GM21576 (cell line): ENCODE data around the gene ARHGEF1.
"Not testable (repeated sequence)": the region's sequence is repeated elsewhere in the genome, so short reads cannot be mapped to it uniquely, and the experiment has no call there.

ENCODE experiments used
- ATAC-seq: cut with Tn5 transposase; IDR thresholded peaks from one replicate; pipeline ENCODE4 v1.9.1; 2021; ENCODE audit warnings: mild to moderate bottlenecking, moderate library complexity; ENCODE audit not compliant: unreplicated experiment

The ARHGEF1 gene

GRCh38 chr19:41929536-41930071 lies 46.6 kb downstream of the ARHGEF1 start:
- ATAC-seq, result no peak

DNA sequence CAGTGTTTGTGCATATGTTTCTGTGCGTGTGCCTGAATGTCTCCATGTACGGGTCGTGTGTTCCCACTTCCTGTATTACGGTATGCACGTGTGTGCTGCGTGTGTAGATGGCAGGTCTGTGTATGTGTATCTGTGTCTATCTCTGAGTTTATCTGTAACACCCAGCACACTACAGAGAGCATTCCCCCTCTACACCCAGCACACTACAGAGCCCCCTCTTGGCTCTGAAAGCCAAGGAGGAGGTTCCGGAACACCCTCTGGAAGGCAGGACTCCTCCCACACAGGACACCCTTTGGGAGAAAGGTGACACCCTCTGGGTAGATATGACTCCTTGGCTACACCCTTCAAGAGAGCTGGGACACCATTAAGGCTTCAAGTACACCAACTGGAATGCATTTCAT lies 47.3 kb downstream of the ARHGEF1 start:
- ATAC-seq, result no peak

GRCh38 chr19:41930926-41931592 lies 48.1 kb downstream of the ARHGEF1 start:
- no peak for ATAC-seq

DNA sequence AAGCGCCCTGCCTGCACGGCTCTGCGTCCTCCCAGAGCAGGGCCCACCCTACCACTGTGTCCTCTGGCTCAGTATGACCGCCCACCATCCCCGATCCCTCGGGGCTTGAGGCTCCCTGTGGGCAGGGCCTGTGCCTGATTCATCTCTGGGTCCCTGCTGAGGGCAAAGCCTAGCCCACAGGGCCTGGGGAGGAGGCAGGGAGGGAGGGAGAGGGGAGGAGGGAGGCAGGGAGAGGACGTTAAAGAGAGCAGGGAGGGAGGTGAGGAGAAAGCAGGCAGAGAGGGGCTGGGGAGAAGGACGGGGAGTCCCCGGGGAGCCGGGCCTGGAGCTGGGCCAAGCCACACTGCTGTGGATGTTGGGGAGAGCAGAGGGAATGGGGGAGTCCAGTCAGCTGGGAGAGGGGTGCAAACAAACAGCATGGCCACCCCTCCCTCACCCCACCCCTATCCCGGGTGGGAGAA lies 49.3 kb downstream of the ARHGEF1 start:
- ATAC-seq, result no peak

DNA sequence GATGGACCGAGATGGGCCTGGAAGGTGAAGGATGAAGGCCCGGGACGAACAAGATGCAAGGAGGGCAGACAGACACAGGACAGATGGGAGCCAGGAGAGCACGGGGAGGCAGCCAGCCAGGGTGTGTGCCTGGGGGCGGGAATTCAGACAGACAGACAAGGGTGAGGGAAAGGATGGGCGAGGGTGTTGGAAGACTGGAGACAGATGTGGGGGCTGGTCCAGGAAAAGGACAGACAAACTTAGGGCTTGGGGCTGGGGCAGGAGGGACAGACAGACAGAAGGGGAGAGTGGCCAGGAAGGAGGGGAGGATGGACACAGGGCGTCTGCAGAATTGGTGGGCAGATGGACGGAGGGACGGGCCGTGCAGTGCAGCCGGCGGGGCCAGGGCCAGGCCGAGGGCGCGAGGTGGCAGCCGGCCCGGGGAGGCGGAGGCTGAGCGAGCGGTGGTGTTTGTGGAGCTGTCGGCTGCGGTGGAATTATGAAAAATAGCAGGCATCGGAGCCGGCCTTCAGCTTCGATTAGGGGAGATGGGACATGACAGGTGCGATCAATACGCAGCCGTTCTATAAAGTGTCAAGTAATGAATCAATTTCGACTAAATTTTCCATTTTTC lies 49.8 kb downstream of the ARHGEF1 start:
- ATAC-seq, result no peak

DNA sequence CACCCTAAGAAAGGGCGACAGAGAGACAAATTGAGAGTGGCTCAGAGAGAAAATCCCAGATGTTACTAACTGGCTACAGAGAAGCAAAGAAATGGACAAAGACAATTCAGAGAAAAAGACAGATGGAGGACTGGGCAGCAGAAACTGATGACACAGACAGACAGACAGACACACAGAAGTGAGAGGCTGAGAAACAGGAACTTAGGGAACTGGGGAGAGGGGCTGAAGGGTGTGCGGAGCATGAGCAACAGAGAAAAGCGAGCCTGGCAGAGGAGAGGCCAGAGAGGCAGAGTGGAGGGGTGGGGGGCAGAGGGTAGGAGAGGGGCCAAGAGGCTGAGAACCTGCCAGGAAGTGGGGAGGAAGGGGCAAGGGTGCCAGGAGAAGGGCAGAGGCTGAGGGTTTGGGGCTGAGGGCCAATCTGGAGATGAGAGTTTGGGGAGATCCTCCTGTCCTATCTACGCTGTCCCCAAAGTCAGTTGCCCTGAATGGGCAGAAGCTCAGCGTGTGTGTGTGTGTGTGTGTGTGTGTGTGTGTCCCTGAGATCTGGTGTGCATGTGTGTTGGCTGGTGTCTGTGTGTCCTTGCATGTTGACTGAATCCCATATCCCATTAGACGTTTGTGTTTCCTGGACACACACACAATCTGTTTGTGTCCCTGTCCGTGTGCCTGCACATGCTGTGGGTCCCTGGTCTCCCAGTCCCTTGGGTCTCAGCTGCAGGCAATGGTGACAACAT lies 50.9 kb downstream of the ARHGEF1 start:
- ATAC-seq, result no peak

DNA sequence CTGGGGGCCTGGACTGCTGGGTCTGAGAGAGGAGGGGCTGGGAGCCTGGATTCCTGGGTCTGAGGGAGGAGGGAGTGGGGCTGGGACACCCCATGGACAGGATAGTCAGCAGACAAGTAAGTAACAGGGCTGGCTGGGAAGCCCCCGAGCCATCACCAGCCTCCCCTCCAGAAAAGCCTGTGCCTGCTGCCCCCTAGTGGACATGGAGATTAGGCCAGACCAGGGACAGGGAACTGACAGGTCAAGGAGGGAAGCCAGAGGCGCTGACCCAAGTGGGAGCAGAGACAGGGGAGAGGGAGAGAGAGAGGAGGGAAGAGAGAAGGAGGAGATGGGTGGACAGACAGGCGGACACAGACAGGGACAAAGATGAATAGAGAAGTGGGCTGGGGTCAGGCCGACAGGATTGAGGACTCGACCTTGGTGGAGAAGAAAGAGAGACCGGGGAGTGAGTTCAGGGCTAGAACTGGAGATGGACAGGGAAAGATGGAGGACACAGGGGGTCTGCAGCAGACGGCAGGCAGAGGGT lies 51.9 kb downstream of the ARHGEF1 start:
- no peak for ATAC-seq

GRCh38 chr19:41935760-41936415 lies 52.9 kb downstream of the ARHGEF1 start:
- no peak for ATAC-seq

DNA sequence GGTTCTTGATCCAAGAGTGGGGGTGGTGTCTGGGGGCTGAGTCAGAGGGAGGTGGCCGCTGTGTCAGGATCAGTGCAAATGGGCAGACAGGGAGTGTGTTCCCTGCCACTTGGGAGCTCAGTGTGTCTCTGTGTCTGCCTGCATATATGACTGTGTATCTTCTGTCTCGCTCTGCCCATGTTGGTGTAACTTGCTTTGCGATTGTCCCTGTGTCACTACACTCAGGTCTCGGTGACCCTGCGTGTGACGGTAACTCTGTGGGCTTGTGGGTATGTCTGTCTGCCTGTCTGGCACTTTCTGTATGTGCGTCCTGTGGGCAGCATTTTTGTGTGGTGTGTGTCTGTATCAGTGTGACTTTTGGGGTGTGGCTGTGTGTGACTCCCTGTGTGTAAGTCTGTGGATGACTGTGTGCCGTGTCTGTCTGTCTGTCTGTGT lies 53.4 kb downstream of the ARHGEF1 start:
- ATAC-seq, result no peak

- no peak for ATAC-seq
These were observed 54.0 kb downstream of the ARHGEF1 start for GRCh38 chr19:41936961-41937360.

- ATAC-seq, result no peak
These were observed 54.8 kb downstream of the ARHGEF1 start for GRCh38 chr19:41937525-41938468.

DNA sequence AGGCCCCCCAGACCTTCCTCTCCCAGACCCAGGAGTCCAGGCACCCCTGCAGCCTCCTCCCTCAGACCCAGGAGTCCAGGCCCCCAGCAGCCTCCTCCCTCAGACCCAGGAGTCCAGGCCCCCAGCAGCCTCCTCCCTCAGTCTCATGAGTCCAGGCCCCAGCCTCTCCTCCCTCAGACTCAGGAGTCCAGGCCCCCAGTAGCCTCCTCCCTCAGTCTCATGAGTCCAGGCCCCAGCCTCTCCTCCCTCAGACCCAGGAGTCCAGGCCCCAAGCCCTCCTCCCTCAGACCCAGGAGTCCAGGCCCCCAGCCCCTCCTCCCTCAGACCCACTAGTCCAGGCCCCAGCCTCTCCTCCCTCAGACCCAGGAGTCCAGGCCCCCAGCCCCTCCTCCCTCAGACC lies 56.2 kb downstream of the ARHGEF1 start:
- not testable (repeated sequence) for ATAC-seq

- no peak for ATAC-seq
These were observed 57.1 kb downstream of the ARHGEF1 start for GRCh38 chr19:41939861-41940730.

- no peak for ATAC-seq
These were observed 57.9 kb downstream of the ARHGEF1 start for GRCh38 chr19:41940731-41941409.

GRCh38 chr19:41941410-41942202 lies 58.6 kb downstream of the ARHGEF1 start:
- ATAC-seq, result no peak

DNA sequence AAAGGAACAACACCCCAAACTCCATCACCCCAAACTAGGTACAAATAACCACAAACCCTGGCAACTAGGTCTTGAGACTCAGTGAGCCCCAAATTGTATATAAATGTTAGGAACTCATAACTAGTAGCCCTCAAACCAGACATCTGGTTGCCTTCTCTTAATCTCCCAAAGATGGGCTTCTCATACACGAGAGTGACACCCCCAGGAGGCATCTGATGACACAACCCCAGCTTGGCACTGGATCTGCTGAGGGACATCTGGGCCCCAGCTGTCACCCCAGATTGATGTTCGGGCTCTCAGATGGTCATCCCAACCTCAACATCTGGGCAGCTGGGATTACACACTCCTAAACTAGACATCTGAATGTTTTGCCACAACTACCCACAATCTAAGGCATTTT lies 61.4 kb downstream of the ARHGEF1 start:
- ATAC-seq, result no peak

DNA sequence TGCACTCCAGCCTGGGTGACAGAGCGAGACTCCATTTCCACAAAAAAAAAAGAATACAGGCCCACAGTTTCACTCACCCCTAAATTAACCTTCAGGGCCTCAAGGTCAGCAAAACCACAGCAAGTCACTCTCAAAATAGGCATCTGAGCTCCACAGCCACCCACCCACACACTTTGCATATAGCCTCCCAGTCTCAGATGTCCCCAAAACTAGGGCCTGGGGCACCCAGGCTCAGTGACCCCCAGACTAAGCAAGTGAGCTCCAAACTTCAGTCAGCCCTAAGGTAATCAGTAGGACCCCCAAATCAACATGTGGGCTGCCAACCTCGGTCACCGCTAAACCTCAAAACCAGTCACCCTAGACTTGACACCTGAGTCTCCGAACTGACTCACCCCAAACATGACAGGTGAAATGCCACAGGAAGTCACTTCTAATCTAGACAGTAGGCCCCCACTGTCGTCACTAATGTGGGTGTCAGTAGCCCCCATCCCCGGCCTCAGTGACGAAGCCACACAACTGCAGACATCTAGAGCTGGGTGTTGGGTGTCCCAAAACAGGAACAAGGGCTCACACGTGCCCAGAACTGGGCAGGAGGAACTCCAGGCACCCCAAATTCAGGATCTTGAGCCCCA lies 62.3 kb downstream of the ARHGEF1 start:
- ATAC-seq, result peak; percentile 72
